Measurements from ENCODE around the gene MYO1G. TPM values are rescaled to one million over a fixed set of nuclear protein-coding genes. Genes with fewer than 3 reads are reported as not detected.

MYO1G gene
- total RNA-seq, 1 experiment from 2014 or later = 0.57 TPM

- Histone ChIP-seq H3K56ac (ENCODE audit: insufficient read length, low read depth, low read length) (no peak overlapping the region), H3K9me3 (ENCODE audit: control insufficient read depth, low read depth, low read length) (no peaks in the 10 kb centered on the region), H3K27me3 (ENCODE audit: insufficient read depth, low read length) (no peaks in the 10 kb centered on the region), H4K20me1 (ENCODE audit: control insufficient read depth, insufficient read depth, insufficient read length) (no peaks in the 10 kb centered on the region), H3K79me1 (ENCODE audit: insufficient read depth, low read depth, low read length, poor library complexity, severe bottlenecking) (no peaks in the 10 kb centered on the region), H2BK120ac (ENCODE audit: low read depth, low read length, poor library complexity, severe bottlenecking) (no peak overlapping the region), H2AFZ (ENCODE audit: low read length) (no peak overlapping the region), H4K91ac (ENCODE audit: insufficient read length, low read depth, low read length) (no peak overlapping the region), H3K27ac (ENCODE audit: insufficient read length, low read depth, low read length) (no peak overlapping the region), H3T11ph (ENCODE audit: low read length) (no peak overlapping the region), H2BK15ac (ENCODE audit: low read depth, low read length) (no peak overlapping the region), H2AK5ac (ENCODE audit: insufficient read length, low read length) (no peak overlapping the region), H2BK20ac (ENCODE audit: low read depth, low read length, poor library complexity, severe bottlenecking) (no peak overlapping the region), H3K9ac (ENCODE audit: extremely low read depth, insufficient read length, low read length) (no peak overlapping the region), H3K4ac (ENCODE audit: low read depth, low read length) (no peak overlapping the region), H4K8ac (replicated peaks; ENCODE audit: insufficient read length, low read depth, low read length) (no peak overlapping the region), H3K79me2 (ENCODE audit: insufficient read depth, low read length) (no peaks in the 10 kb centered on the region), H2BK5ac (ENCODE audit: insufficient read length, low read length) (no peak overlapping the region), H3K4me2 (ENCODE audit: insufficient read depth, insufficient read length, low read length) (no peak overlapping the region), H3K4me1 (ENCODE audit: insufficient read depth, low read length) (no peaks in the 10 kb centered on the region), H2BK12ac (ENCODE audit: insufficient read length, low read depth, low read length) (no peak overlapping the region), H4K5ac (ENCODE audit: insufficient read length, low read depth, low read length) (no peak overlapping the region), H3K18ac (ENCODE audit: insufficient read length, low read depth, low read length) (no peak overlapping the region), H3K14ac (ENCODE audit: insufficient read depth, low read length) (no peak overlapping the region), H3K23me2 (ENCODE audit: insufficient read length, low read depth, low read length, poor library complexity, severe bottlenecking) (no peaks in the 10 kb centered on the region), H3K23ac (ENCODE audit: insufficient read length, low read depth, low read length) (no peak overlapping the region)
- no peak for TF ChIP-seq CTCF (conservative IDR thresholded peaks at IDR 0.05)
- no peaks in the 10 kb centered on the region; a peak in 1 of 4 replicates for H3K4me1 Mint-ChIP-seq
- H3K27me3 Mint-ChIP-seq (ENCODE audit: low read depth) = peaks cover 6% of the 10 kb centered on the region
- H3K9me3 Mint-ChIP-seq = no peaks in the 10 kb centered on the region
- WGBS (ENCODE audit: extremely low coverage, insufficient read length, low lambda C conversion rate) = no CpG with 5 or more reads among the region's 1 CpG
- H3K4me3 Mint-ChIP-seq = no peak overlapping the region
- H3K36me3 Mint-ChIP-seq (ENCODE audit: insufficient read depth in 1 of 3, low read depth in 3 of 3) = no peaks in the 10 kb centered on the region
- no peak for DNase-seq
- no peak overlapping the region for H3K27ac Mint-ChIP-seq
These were observed 33.3 kb downstream of the MYO1G start for GRCh38 chr7:44945479-44945878.

All from H9 (cell line).